Endothelial cell (in vitro differentiated cells): ENCODE measurements around the gene ITGAV. TPM values are rescaled to one million over a fixed set of nuclear protein-coding genes. Genes with fewer than 3 reads are reported as not detected.
A peak's percentile ranks its signal among the peaks of the same experiment; 100 is the strongest.

Experiments
- DNase-seq: peaks from one replicate; pipeline ENCODE4 v3.0.0; 2021; ENCODE audit warnings: low spot score
- H3K27ac Mint-ChIP-seq: one replicate; pipeline ENCODE4 v1.8.0; 2021; ENCODE audit warnings: mixed read lengths, inconsistent platforms; ENCODE audit not compliant: unreplicated experiment
- H3K27me3 Mint-ChIP-seq: one replicate; pipeline ENCODE4 v1.8.0; 2021; ENCODE audit warnings: mild to moderate bottlenecking, moderate library complexity, mixed read lengths, inconsistent platforms; ENCODE audit not compliant: unreplicated experiment
- H3K36me3 Mint-ChIP-seq: one replicate; pipeline ENCODE4 v1.8.0; 2021; ENCODE audit warnings: mild to moderate bottlenecking, low read depth, mixed read lengths, inconsistent platforms; ENCODE audit not compliant: unreplicated experiment
- H3K4me1 Mint-ChIP-seq: one replicate; pipeline ENCODE4 v1.8.0; 2021; ENCODE audit warnings: mild to moderate bottlenecking, mixed read lengths, inconsistent platforms; ENCODE audit not compliant: unreplicated experiment
- H3K4me3 Mint-ChIP-seq: one replicate; pipeline ENCODE4 v1.8.0; 2021; ENCODE audit warnings: mild to moderate bottlenecking, mixed read lengths, inconsistent platforms; ENCODE audit not compliant: unreplicated experiment
- H3K9me3 Mint-ChIP-seq: one replicate; pipeline ENCODE4 v1.8.0; 2021; ENCODE audit warnings: mixed read lengths, inconsistent platforms; ENCODE audit not compliant: unreplicated experiment
- total RNA-seq: library from RNA; stranded (reverse); fragmentation: NEBNext Ultra II Directional; extraction: Animal tissue kit (Norgen Biotek cat#: 25700); gene quantifications from one replicate; pipeline ENCODE4 v1.2.1, GENCODE V29; 2021; ENCODE audit not compliant: unreplicated experiment
- TF ChIP-seq, protein P1 (sequence below): fragments of 200-600 bp; sonication (generic); IDR thresholded peaks from one replicate; pipeline ENCODE4 v1.5.0; 2021; ENCODE audit warnings: antibody characterized with exemption; ENCODE audit not compliant: unreplicated experiment

Gene ITGAV
- total RNA-seq, 1 donor from 2014 or later = 154 TPM

DNA sequence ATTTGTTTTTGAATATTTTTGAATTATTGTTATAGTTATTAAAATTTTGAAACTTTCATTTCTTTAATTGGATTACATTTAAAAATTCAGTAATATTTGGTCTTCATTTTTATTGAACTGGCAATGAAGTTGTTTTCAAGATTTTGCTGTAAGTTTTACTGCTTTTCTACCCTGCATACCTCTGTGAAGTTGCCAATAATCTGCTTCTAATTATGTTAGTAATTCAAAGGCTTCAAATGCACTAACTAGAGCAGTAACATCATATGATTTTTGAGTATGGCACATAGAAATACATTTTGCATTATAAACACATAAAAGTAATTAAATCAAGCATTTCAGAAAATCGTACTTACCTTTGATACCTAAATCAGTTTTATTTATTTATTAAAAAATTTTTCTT, 63.7 kb downstream of the ITGAV start:
- H3K4me1 Mint-ChIP-seq = no peaks in the 10 kb centered on the region
- peaks cover 13% of the 10 kb centered on the region for H3K36me3 Mint-ChIP-seq
- H3K27ac Mint-ChIP-seq = no peak overlapping the region
- TF ChIP-seq, protein P1, sequence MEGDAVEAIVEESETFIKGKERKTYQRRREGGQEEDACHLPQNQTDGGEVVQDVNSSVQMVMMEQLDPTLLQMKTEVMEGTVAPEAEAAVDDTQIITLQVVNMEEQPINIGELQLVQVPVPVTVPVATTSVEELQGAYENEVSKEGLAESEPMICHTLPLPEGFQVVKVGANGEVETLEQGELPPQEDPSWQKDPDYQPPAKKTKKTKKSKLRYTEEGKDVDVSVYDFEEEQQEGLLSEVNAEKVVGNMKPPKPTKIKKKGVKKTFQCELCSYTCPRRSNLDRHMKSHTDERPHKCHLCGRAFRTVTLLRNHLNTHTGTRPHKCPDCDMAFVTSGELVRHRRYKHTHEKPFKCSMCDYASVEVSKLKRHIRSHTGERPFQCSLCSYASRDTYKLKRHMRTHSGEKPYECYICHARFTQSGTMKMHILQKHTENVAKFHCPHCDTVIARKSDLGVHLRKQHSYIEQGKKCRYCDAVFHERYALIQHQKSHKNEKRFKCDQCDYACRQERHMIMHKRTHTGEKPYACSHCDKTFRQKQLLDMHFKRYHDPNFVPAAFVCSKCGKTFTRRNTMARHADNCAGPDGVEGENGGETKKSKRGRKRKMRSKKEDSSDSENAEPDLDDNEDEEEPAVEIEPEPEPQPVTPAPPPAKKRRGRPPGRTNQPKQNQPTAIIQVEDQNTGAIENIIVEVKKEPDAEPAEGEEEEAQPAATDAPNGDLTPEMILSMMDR = no peak
- no peaks in the 10 kb centered on the region for H3K27me3 Mint-ChIP-seq
- no peaks in the 10 kb centered on the region for H3K9me3 Mint-ChIP-seq
- no peak for DNase-seq
- H3K4me3 Mint-ChIP-seq = no peak overlapping the region

DNA sequence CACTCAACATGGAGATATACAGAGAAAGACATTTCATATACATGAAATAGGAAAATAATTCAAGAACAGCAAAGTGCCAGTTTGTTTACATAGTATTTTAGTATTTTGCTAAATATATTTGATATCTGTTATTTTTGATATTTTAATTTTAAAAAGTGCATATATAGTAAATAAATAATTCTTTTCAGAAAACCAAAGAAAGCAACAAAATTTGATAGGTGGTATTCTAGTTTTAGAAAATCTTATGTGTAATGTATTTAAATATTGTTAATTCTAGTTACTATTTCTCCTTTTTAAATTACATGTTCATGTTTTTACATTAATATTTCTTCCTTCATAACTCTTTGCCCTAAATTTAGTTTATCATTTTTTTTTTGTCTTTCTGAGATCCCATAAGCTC, 69.5 kb downstream of the ITGAV start:
- Mint-ChIP-seq H3K4me1 (no peaks in the 10 kb centered on the region), H3K27me3 (no peaks in the 10 kb centered on the region), H3K36me3 (peaks cover 16% of the 10 kb centered on the region), H3K9me3 (no peaks in the 10 kb centered on the region), H3K4me3 (no peak overlapping the region), H3K27ac (no peak overlapping the region)
- TF ChIP-seq, protein P1 = no peak
- no peak for DNase-seq

DNA sequence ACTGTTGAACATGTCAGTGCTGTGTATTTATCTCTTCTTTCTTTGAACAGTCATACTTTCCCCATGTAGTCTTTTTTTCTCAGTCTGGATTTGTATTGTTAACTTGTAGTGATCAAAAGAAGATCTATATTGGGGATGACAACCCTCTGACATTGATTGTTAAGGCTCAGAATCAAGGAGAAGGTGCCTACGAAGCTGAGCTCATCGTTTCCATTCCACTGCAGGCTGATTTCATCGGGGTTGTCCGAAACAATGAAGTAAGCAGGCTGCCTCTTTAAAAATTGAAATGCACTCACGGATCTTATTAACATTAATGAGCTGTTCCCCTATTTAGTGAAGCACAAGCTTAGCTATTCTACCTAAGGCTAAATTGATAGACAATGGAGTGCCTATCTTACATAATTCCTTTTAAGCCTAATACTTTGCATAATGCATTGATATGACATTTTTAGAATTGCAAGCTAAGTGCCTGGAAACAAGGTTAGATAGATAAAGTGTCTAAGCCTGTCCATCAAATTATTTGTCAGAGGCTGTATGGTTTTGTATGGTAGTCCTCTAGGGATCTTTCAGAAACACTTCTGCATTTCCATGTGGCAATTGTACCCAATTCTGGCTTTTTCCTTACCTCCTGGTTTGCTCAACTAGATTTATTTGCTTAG, 74.7 kb downstream of the ITGAV start:
- peaks cover 24% of the 10 kb centered on the region for H3K36me3 Mint-ChIP-seq
- H3K4me1 Mint-ChIP-seq = no peaks in the 10 kb centered on the region
- no peaks in the 10 kb centered on the region for H3K9me3 Mint-ChIP-seq
- no peaks in the 10 kb centered on the region for H3K27me3 Mint-ChIP-seq
- no peak overlapping the region for H3K4me3 Mint-ChIP-seq
- TF ChIP-seq, protein P1 = no peak
- DNase-seq = no peak
- no peak overlapping the region for H3K27ac Mint-ChIP-seq

DNA sequence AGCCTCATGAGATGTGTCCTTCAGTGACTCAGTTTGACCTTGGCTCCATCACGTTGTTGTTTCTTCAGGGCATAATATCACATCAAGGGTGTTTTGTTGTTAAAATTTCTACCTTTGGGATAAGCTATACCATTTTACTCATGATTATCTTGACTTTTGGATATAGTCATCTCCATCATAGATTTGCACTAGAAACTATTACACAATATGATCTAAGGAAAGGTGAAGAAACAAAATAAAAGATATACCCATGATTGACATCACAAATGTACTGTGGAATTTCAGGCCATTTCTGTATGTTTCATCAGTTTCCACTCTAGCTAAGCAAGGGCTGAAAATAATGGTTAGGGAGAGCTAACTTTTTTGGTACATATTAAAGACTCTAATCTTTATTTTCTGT, 79.3 kb downstream of the ITGAV start:
- TF ChIP-seq, protein P1 = no peak
- H3K27ac Mint-ChIP-seq = no peak overlapping the region
- H3K4me3 Mint-ChIP-seq = peak overlapping the region; percentile 44
- no peak for DNase-seq
- H3K4me1 Mint-ChIP-seq = no peaks in the 10 kb centered on the region
- no peaks in the 10 kb centered on the region for H3K9me3 Mint-ChIP-seq
- peaks cover 67% of the 10 kb centered on the region for H3K36me3 Mint-ChIP-seq
- no peaks in the 10 kb centered on the region for H3K27me3 Mint-ChIP-seq

- Mint-ChIP-seq H3K4me1 (no peaks in the 10 kb centered on the region), H3K9me3 (no peaks in the 10 kb centered on the region), H3K27me3 (no peaks in the 10 kb centered on the region), H3K36me3 (peaks cover 67% of the 10 kb centered on the region), H3K4me3 (peak overlapping the region; percentile 42), H3K27ac (no peak overlapping the region)
- TF ChIP-seq, protein P1 = no peak
- DNase-seq = no peak
These were observed 81.0 kb downstream of the ITGAV start for GRCh38 chr2:186670831-186671230.
